Frontal cortex (tissue), 4 donors: ENCODE data around the gene AKAP12. TPM values are rescaled to one million over a fixed set of nuclear protein-coding genes. Genes with fewer than 3 reads are reported as not detected.
"Not testable (repeated sequence)": the region's sequence is repeated elsewhere in the genome, so short reads cannot be mapped to it uniquely, and the experiment has no call there.

Experiments used
- DNase-seq, 2 donors: peaks; one replicate each; pipeline ENCODE4 v3.0.0; 2012; ENCODE audit warnings: low spot score in 2 of 2
- FAIRE-seq: peaks from 2 replicates; lab custom pipeline; 2012; peaks lifted over from hg19 to GRCh38; lab: Jason Lieb, UNC
- total RNA-seq: library from RNA; depleted of rRNA; stranded (reverse); fragments of >200 nt; gene quantifications from one replicate; pipeline ENCODE4 v1.2.3, GENCODE V29; 2014
- donor health status: control.
- donor health status: control.
- donor health status: control.

AKAP12 gene
- total RNA-seq, 1 donor from 2014 or later, result 40.4 TPM

- DNase-seq (no peak), FAIRE-seq (no peak)
These were observed 96.2 kb downstream of the AKAP12 start for GRCh38 chr6:151335930-151336329.

- FAIRE-seq (no peak), DNase-seq (no peak)
These were observed 99.0 kb downstream of the AKAP12 start for GRCh38 chr6:151338651-151339200.

GRCh38 chr6:151339369-151339768 is 99.6 kb downstream of the AKAP12 start:
- no peak for DNase-seq
- no peak for FAIRE-seq

- DNase-seq, result no peak
- FAIRE-seq, result no peak
These were observed 100.6 kb downstream of the AKAP12 start for GRCh38 chr6:151340219-151340978.

GRCh38 chr6:151341476-151342195 is 101.9 kb downstream of the AKAP12 start:
- no peak for FAIRE-seq
- no peak for DNase-seq

- FAIRE-seq, DNase-seq: not testable (repeated sequence)
These were observed 103.0 kb downstream of the AKAP12 start for GRCh38 chr6:151342750-151343149.

- FAIRE-seq (no peak), DNase-seq (no peak)
These were observed 110.0 kb downstream of the AKAP12 start for GRCh38 chr6:151349651-151350270.

- FAIRE-seq (no peak), DNase-seq (no peak)
These were observed 110.8 kb downstream of the AKAP12 start for GRCh38 chr6:151350442-151351145.

GRCh38 chr6:151351146-151351700 is 111.5 kb downstream of the AKAP12 start:
- DNase-seq (no peak), FAIRE-seq (no peak)

GRCh38 chr6:151351731-151352130 is 112.0 kb downstream of the AKAP12 start:
- FAIRE-seq (no peak), DNase-seq (no peak)

- DNase-seq (no peak), FAIRE-seq (no peak)
These were observed 112.9 kb downstream of the AKAP12 start for GRCh38 chr6:151352410-151353396.

GRCh38 chr6:151353795-151354194 is 114.0 kb downstream of the AKAP12 start:
- FAIRE-seq, result no peak
- no peak for DNase-seq

- DNase-seq, FAIRE-seq: not testable (repeated sequence)
These were observed 117.2 kb downstream of the AKAP12 start for GRCh38 chr6:151356983-151357382.

GRCh38 chr6:151357758-151358436 is 118.1 kb downstream of the AKAP12 start:
- no peak for FAIRE-seq
- no peak for DNase-seq

GRCh38 chr6:151358475-151358874 is 118.7 kb downstream of the AKAP12 start:
- FAIRE-seq (no peak), DNase-seq (no peak)

- FAIRE-seq, result no peak
- no peak for DNase-seq
These were observed 119.7 kb downstream of the AKAP12 start for GRCh38 chr6:151359486-151359885.

GRCh38 chr6:151365233-151365632 is 125.5 kb downstream of the AKAP12 start:
- FAIRE-seq (no peak), DNase-seq (no peak)

GRCh38 chr6:151370509-151371078 is 130.8 kb downstream of the AKAP12 start:
- FAIRE-seq (no peak), DNase-seq (no peak)
